Liver (tissue), 3 donors: Measurements from ENCODE around the gene RELA.

Source experiments
- EGR1 ChIP-seq, 2 donors: IDR thresholded peaks; 2 replicates each; pipeline ENCODE4 v1.6.1; 2016 to 2018; ENCODE audit warnings: antibody characterized with exemption in 2 of 2, low read depth in 2 of 2
- RAD21 ChIP-seq, 2 donors: IDR thresholded peaks; 2 replicates each; pipeline ENCODE4 v1.6.1; 2016; ENCODE audit warnings: antibody characterized with exemption in 2 of 2, mild to moderate bottlenecking in 2 of 2
- TF ChIP-seq, protein P1 (sequence below): fragments of 150-350 bp; IDR thresholded peaks from 2 replicates; pipeline ENCODE4 v1.5.1; 2017; ENCODE audit warnings: improper control_type of control experiment, low read depth, low read length; ENCODE audit not compliant: missing input control
- TF ChIP-seq, protein P2 (sequence below): IDR thresholded peaks from 2 replicates; pipeline ENCODE4 v1.6.1; 2016; ENCODE audit warnings: antibody characterized with exemption, mild to moderate bottlenecking
- donor health status: healthy.
- donor health status: healthy.

DNA sequence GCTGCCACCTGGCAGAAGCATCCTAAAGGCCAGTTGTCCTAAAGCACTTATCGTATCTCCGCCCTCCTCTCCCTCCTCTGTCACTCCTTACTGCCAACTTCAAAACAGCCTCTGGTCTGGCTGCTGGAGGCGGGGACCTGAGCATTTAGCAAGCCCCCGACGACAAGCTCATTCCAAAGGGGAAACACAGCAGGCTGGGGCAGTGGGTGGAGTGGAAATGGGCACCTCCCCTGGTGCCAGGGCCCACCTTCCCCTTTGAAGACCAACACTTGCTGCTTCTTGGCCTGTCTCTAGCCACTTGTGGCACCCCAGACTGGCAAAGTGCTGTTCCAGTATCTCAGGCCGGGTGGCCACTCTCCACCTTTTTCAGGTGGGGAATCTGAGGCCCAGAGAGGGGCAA is 52.3 kb downstream of the RELA start:
- no peak for TF ChIP-seq EGR1 (IDR thresholded peaks at IDR 0.05; ENCODE audit: low read depth in 2 of 2)
- TF ChIP-seq, protein P1, sequence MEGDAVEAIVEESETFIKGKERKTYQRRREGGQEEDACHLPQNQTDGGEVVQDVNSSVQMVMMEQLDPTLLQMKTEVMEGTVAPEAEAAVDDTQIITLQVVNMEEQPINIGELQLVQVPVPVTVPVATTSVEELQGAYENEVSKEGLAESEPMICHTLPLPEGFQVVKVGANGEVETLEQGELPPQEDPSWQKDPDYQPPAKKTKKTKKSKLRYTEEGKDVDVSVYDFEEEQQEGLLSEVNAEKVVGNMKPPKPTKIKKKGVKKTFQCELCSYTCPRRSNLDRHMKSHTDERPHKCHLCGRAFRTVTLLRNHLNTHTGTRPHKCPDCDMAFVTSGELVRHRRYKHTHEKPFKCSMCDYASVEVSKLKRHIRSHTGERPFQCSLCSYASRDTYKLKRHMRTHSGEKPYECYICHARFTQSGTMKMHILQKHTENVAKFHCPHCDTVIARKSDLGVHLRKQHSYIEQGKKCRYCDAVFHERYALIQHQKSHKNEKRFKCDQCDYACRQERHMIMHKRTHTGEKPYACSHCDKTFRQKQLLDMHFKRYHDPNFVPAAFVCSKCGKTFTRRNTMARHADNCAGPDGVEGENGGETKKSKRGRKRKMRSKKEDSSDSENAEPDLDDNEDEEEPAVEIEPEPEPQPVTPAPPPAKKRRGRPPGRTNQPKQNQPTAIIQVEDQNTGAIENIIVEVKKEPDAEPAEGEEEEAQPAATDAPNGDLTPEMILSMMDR, result no peak
- TF ChIP-seq, protein P2, sequence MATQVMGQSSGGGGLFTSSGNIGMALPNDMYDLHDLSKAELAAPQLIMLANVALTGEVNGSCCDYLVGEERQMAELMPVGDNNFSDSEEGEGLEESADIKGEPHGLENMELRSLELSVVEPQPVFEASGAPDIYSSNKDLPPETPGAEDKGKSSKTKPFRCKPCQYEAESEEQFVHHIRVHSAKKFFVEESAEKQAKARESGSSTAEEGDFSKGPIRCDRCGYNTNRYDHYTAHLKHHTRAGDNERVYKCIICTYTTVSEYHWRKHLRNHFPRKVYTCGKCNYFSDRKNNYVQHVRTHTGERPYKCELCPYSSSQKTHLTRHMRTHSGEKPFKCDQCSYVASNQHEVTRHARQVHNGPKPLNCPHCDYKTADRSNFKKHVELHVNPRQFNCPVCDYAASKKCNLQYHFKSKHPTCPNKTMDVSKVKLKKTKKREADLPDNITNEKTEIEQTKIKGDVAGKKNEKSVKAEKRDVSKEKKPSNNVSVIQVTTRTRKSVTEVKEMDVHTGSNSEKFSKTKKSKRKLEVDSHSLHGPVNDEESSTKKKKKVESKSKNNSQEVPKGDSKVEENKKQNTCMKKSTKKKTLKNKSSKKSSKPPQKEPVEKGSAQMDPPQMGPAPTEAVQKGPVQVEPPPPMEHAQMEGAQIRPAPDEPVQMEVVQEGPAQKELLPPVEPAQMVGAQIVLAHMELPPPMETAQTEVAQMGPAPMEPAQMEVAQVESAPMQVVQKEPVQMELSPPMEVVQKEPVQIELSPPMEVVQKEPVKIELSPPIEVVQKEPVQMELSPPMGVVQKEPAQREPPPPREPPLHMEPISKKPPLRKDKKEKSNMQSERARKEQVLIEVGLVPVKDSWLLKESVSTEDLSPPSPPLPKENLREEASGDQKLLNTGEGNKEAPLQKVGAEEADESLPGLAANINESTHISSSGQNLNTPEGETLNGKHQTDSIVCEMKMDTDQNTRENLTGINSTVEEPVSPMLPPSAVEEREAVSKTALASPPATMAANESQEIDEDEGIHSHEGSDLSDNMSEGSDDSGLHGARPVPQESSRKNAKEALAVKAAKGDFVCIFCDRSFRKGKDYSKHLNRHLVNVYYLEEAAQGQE, result no peak
- no peak for TF ChIP-seq RAD21 (IDR thresholded peaks at IDR 0.05)
